ENCODE measurements around the gene TSPEAR.

Gene TSPEAR

GRCh38 chr21:44579833-44580144 lies 131.6 kb downstream of the TSPEAR start:
- Histone ChIP-seq H3K9me3 (no peaks in the 10 kb centered on the region), H3K36me3 (no peaks in the 10 kb centered on the region), H3K4me3 (ENCODE audit: low read depth, low read length) (no peak overlapping the region), H3K27me3 (peaks cover 7% of the 10 kb centered on the region; the same call in 1 of the 2 replicates), H3K4me1 (no peaks in the 10 kb centered on the region)
- no peak for DNase-seq
- no peak for TF ChIP-seq CTCF (IDR thresholded peaks at IDR 0.05; ENCODE audit: low read depth, low read length)

- no peaks in the 10 kb centered on the region for H3K4me1 ChIP-seq
- peaks cover 7% of the 10 kb centered on the region; the same call in 1 of the 2 replicates for H3K27me3 ChIP-seq
- H3K36me3 ChIP-seq, result no peaks in the 10 kb centered on the region
- H3K9me3 ChIP-seq, result no peaks in the 10 kb centered on the region
- DNase-seq, result no peak
- H3K4me3 ChIP-seq (ENCODE audit: low read depth, low read length), result no peak overlapping the region
- no peak for TF ChIP-seq CTCF (IDR thresholded peaks at IDR 0.05; ENCODE audit: low read depth, low read length)
These were observed 132.1 kb downstream of the TSPEAR start for GRCh38 chr21:44579056-44579832.

GRCh38 chr21:44578371-44579055 lies 132.9 kb downstream of the TSPEAR start:
- no peak overlapping the region for H3K4me3 ChIP-seq (ENCODE audit: low read depth, low read length)
- H3K36me3 ChIP-seq, result no peaks in the 10 kb centered on the region
- H3K27me3 ChIP-seq, result peaks cover 7% of the 10 kb centered on the region
- TF ChIP-seq CTCF (IDR thresholded peaks at IDR 0.05; ENCODE audit: low read depth, low read length), result no peak
- H3K4me1 ChIP-seq, result no peaks in the 10 kb centered on the region
- no peaks in the 10 kb centered on the region for H3K9me3 ChIP-seq
- no peak for DNase-seq

GRCh38 chr21:44576025-44576420 lies 135.3 kb downstream of the TSPEAR start:
- peaks cover 16% of the 10 kb centered on the region for H3K27me3 ChIP-seq
- H3K9me3 ChIP-seq, result no peaks in the 10 kb centered on the region
- no peak for TF ChIP-seq CTCF (IDR thresholded peaks at IDR 0.05; ENCODE audit: low read depth, low read length)
- no peaks in the 10 kb centered on the region for H3K36me3 ChIP-seq
- no peak overlapping the region for H3K4me3 ChIP-seq (ENCODE audit: low read depth, low read length)
- no peak for DNase-seq
- no peaks in the 10 kb centered on the region for H3K4me1 ChIP-seq

- no peaks in the 10 kb centered on the region for H3K36me3 ChIP-seq
- H3K27me3 ChIP-seq, result peaks cover 16% of the 10 kb centered on the region
- no peak overlapping the region for H3K4me3 ChIP-seq (ENCODE audit: low read depth, low read length)
- DNase-seq, result no peak
- TF ChIP-seq CTCF (IDR thresholded peaks at IDR 0.05; ENCODE audit: low read depth, low read length), result no peak
- H3K4me1 ChIP-seq, result no peaks in the 10 kb centered on the region
- no peaks in the 10 kb centered on the region for H3K9me3 ChIP-seq
These were observed 135.9 kb downstream of the TSPEAR start for GRCh38 chr21:44575307-44576024.
